Upper lobe of left lung (tissue), 4 donors: ENCODE measurements around the gene ARHGAP40.

Experiments used
- CTCF ChIP-seq, 6 experiments: fragments of 450-650 bp in 4 of 6; fragments of 200-600 bp in 2 of 6; sonication (generic) in 2 of 6; IDR thresholded peaks; one replicate each; pipeline ENCODE4 v1.5.1; 2016 to 2019; ENCODE audit warnings: antibody characterized with exemption in 6 of 6
- POLR2A ChIP-seq, 4 donors: fragments of 450-650 bp; IDR thresholded peaks; one replicate each; pipeline ENCODE4 v1.5.1; 2016 to 2017; ENCODE audit warnings: antibody characterized with exemption in 4 of 4, mild to moderate bottlenecking in 2 of 4

GRCh38 chr20:38610521-38610920 is 8.9 kb downstream of the ARHGAP40 start:
- TF ChIP-seq POLR2A (IDR thresholded peaks at IDR 0.05) (no peak), CTCF (IDR thresholded peaks at IDR 0.05) (no peak)
